H1 (cell line): Measurements from ENCODE around the gene RGS3. TPM values are rescaled to one million over a fixed set of nuclear protein-coding genes. Genes with fewer than 3 reads are reported as not detected.

Experiments
- EZH2 ChIP-seq: fragments of 200-600 bp; sonication (generic); IDR thresholded peaks from 2 replicates; pipeline ENCODE4 v1.7.1; 2012; ENCODE audit warnings: low read depth, mild to moderate bottlenecking, moderate library complexity, low read length, inconsistent platforms; ENCODE audit not compliant: severe bottlenecking
- HDAC2 ChIP-seq, 2 experiments: fragments of 300-600 bp in 1 of 2; sonication (generic) in 1 of 2; IDR thresholded peaks; 2 replicates each; pipeline ENCODE4 v1.6.1; 2011 to 2012; ENCODE audit warnings: low read depth in 2 of 2, low read length in 2 of 2, mild to moderate bottlenecking in 2 of 2, moderate library complexity in 2 of 2, borderline replicate concordance in 1 of 2, inconsistent platforms in 1 of 2
- RXRA ChIP-seq: IDR thresholded peaks from 2 replicates; pipeline ENCODE4 v1.6.1; 2011; ENCODE audit warnings: low read depth, mild to moderate bottlenecking, low read length, moderate library complexity; ENCODE audit not compliant: insufficient read depth
- polyA plus RNA-seq, 7 experiments: library from polyadenylated mRNA; depleted of rRNA in 3 of 7; stranded (reverse) in 5 of 7; unstranded in 2 of 7; fragments of >200 nt in 5 of 7; fragments of 200-250 nt in 2 of 7; gene quantifications; 1 replicate in 5 of 7; 2 replicates in 1 of 7; 4 replicates in 1 of 7; pipeline versions ENCODE4 v1.2.1 to v1.2.3, GENCODE V29; 2011 to 2013; ENCODE audit warnings: missing spikeins in 2 of 7, mixed read lengths in 2 of 7
- total RNA-seq: library from RNA; stranded (reverse); fragmentation: NEBNext Ultra II Directional; extraction: Animal tissue kit (Norgen Biotek cat#: 25700); gene quantifications from 2 replicates; pipeline ENCODE4 v1.2.1, GENCODE V29; 2021
- TF ChIP-seq, protein P1 (sequence below): fragments of 300-600 bp; sonication (generic); IDR thresholded peaks from 2 replicates; pipeline ENCODE4 v1.7.1; 2012; ENCODE audit warnings: low read length, moderate library complexity, mild to moderate bottlenecking, inconsistent platforms; ENCODE audit not compliant: insufficient replicate concordance
- TF ChIP-seq, protein P2 (sequence below): IDR thresholded peaks from 2 replicates; pipeline ENCODE4 v1.6.1; 2011; ENCODE audit warnings: low read length, improper control_type of control experiment
- TF ChIP-seq, protein P3 (sequence below): IDR thresholded peaks from 2 replicates; pipeline ENCODE4 v1.6.1; 2012; ENCODE audit warnings: inconsistent platforms

Gene RGS3
- total and polyA plus RNA-seq, 2 of the 8 experiments (the other 6 are each of a cell fraction or from before 2014, with no cell fraction given): 12.6 to 18.2 TPM

DNA sequence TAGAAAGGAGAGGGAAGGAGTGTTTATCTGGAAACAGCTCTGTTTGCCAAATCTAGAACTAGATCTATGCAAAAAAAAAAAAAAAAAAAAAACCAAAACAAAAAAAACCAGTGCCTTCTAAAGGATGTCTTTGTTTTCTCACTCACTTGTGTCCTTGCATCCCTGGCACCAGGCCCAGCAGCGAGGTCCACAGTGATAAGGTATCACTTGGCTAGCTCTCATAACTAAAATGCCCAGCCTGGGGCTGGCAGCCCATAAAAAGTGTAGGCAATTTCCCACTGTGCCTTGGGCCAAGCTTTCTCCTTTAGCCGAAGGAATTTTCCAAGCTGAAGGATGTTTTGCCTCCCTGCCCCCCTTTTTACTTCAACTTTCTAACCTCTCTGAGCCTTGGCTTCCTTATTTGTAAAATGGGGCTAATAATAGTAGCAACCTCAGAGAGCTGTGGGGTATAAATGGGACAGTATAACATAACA is 20.8 kb downstream of the RGS3 start (continued):
- TF ChIP-seq, protein P1, sequence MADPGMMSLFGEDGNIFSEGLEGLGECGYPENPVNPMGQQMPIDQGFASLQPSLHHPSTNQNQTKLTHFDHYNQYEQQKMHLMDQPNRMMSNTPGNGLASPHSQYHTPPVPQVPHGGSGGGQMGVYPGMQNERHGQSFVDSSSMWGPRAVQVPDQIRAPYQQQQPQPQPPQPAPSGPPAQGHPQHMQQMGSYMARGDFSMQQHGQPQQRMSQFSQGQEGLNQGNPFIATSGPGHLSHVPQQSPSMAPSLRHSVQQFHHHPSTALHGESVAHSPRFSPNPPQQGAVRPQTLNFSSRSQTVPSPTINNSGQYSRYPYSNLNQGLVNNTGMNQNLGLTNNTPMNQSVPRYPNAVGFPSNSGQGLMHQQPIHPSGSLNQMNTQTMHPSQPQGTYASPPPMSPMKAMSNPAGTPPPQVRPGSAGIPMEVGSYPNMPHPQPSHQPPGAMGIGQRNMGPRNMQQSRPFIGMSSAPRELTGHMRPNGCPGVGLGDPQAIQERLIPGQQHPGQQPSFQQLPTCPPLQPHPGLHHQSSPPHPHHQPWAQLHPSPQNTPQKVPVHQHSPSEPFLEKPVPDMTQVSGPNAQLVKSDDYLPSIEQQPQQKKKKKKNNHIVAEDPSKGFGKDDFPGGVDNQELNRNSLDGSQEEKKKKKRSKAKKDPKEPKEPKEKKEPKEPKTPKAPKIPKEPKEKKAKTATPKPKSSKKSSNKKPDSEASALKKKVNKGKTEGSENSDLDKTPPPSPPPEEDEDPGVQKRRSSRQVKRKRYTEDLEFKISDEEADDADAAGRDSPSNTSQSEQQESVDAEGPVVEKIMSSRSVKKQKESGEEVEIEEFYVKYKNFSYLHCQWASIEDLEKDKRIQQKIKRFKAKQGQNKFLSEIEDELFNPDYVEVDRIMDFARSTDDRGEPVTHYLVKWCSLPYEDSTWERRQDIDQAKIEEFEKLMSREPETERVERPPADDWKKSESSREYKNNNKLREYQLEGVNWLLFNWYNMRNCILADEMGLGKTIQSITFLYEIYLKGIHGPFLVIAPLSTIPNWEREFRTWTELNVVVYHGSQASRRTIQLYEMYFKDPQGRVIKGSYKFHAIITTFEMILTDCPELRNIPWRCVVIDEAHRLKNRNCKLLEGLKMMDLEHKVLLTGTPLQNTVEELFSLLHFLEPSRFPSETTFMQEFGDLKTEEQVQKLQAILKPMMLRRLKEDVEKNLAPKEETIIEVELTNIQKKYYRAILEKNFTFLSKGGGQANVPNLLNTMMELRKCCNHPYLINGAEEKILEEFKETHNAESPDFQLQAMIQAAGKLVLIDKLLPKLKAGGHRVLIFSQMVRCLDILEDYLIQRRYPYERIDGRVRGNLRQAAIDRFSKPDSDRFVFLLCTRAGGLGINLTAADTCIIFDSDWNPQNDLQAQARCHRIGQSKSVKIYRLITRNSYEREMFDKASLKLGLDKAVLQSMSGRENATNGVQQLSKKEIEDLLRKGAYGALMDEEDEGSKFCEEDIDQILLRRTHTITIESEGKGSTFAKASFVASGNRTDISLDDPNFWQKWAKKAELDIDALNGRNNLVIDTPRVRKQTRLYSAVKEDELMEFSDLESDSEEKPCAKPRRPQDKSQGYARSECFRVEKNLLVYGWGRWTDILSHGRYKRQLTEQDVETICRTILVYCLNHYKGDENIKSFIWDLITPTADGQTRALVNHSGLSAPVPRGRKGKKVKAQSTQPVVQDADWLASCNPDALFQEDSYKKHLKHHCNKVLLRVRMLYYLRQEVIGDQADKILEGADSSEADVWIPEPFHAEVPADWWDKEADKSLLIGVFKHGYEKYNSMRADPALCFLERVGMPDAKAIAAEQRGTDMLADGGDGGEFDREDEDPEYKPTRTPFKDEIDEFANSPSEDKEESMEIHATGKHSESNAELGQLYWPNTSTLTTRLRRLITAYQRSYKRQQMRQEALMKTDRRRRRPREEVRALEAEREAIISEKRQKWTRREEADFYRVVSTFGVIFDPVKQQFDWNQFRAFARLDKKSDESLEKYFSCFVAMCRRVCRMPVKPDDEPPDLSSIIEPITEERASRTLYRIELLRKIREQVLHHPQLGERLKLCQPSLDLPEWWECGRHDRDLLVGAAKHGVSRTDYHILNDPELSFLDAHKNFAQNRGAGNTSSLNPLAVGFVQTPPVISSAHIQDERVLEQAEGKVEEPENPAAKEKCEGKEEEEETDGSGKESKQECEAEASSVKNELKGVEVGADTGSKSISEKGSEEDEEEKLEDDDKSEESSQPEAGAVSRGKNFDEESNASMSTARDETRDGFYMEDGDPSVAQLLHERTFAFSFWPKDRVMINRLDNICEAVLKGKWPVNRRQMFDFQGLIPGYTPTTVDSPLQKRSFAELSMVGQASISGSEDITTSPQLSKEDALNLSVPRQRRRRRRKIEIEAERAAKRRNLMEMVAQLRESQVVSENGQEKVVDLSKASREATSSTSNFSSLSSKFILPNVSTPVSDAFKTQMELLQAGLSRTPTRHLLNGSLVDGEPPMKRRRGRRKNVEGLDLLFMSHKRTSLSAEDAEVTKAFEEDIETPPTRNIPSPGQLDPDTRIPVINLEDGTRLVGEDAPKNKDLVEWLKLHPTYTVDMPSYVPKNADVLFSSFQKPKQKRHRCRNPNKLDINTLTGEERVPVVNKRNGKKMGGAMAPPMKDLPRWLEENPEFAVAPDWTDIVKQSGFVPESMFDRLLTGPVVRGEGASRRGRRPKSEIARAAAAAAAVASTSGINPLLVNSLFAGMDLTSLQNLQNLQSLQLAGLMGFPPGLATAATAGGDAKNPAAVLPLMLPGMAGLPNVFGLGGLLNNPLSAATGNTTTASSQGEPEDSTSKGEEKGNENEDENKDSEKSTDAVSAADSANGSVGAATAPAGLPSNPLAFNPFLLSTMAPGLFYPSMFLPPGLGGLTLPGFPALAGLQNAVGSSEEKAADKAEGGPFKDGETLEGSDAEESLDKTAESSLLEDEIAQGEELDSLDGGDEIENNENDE: no peak
- TF ChIP-seq, protein P2, sequence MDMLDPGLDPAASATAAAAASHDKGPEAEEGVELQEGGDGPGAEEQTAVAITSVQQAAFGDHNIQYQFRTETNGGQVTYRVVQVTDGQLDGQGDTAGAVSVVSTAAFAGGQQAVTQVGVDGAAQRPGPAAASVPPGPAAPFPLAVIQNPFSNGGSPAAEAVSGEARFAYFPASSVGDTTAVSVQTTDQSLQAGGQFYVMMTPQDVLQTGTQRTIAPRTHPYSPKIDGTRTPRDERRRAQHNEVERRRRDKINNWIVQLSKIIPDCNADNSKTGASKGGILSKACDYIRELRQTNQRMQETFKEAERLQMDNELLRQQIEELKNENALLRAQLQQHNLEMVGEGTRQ: no peak
- TF ChIP-seq EZH2 (no peak), RXRA (no peak), HDAC2 (IDR thresholded peaks at IDR 0.05; ENCODE audit: borderline replicate concordance in 1 of 2, low read depth in 2 of 2, low read length in 2 of 2) (no peak)
- TF ChIP-seq, protein P3, sequence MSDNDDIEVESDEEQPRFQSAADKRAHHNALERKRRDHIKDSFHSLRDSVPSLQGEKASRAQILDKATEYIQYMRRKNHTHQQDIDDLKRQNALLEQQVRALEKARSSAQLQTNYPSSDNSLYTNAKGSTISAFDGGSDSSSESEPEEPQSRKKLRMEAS: no peak
